ENCODE data around the gene ABHD16A. TPM values are rescaled to one million over a fixed set of nuclear protein-coding genes. Genes with fewer than 3 reads are reported as not detected.

The ABHD16A gene
- total RNA-seq (10 to 100 TPM; 28.4 to 37.0 (median 31.7) TPM), polyA plus RNA-seq (28.1 TPM)
- long read RNA-seq, donor 1, transcript ABHD16A-201 (20 exons, 2,103 nt) = major isoform, 95 of 127 reads
- long read RNA-seq, donor 1, partial matches to known transcripts = 18 of 127 reads
- long read RNA-seq, donor 1, other reads (novel, unspliced or antisense) = 14 of 127 reads
- long read RNA-seq, donor 2, transcript ABHD16A-201 (20 exons, 2,103 nt) = major isoform, 49 of 58 reads
- long read RNA-seq, donor 2, partial matches to known transcripts = 4 of 58 reads
- long read RNA-seq, donor 2, other reads (novel, unspliced or antisense) = 5 of 58 reads
- long read RNA-seq, donor 3, transcript ABHD16A-201 (20 exons, 2,103 nt) = major isoform, 298 of 346 reads
- long read RNA-seq, donor 3, partial matches to known transcripts = 6 of 346 reads
- long read RNA-seq, donor 3, other reads (novel, unspliced or antisense) = 41 of 346 reads
- long read RNA-seq, donor 4, transcript ABHD16A-201 (20 exons, 2,103 nt) = major isoform, 50 of 58 reads
- long read RNA-seq, donor 4, partial matches to known transcripts = 1 of 58 reads
- long read RNA-seq, donor 4, other reads (novel, unspliced or antisense) = 5 of 58 reads

- DNase-seq = peak; percentile 99 to 100 (median 100)
- ATAC-seq = peak; percentile 98
- intact Hi-C loops (cut with DNase I) = no loop called here
- H3K4me3 ChIP-seq (ENCODE audit: low read length) = peak within 1 kb of the TSS; percentile 84
- no peaks in the 10 kb centered on the region for H3K9me3 ChIP-seq (ENCODE audit: control insufficient read depth, low read length)
- peak within 1 kb of the TSS; percentile 98 for H3K27ac ChIP-seq (ENCODE audit: low read length)
- WGBS = 1% methylated on average over 54 of the region's 54 CpGs
- H3K4me1 ChIP-seq (ENCODE audit: control insufficient read depth, insufficient read depth, low read length) = peaks cover 7% of the 10 kb centered on the region
- no peaks in the 10 kb centered on the region for H3K27me3 ChIP-seq (ENCODE audit: control insufficient read depth, insufficient read depth)
Measured at GRCh38 chr6:31702819-31703716, at the start of gene ABHD16A. ABHD16A (minus strand) TSS chr6:31703324; CDS start chr6:31703281, 43 bp downstream.

GRCh38 chr6:31752739-31753319, 49.7 kb upstream of the ABHD16A start:
- Histone ChIP-seq H3K4me3 (ENCODE audit: low read length) (no peak overlapping the region), H3K4me1 (ENCODE audit: control insufficient read depth, insufficient read depth, low read length) (no peaks in the 10 kb centered on the region), H3K27me3 (ENCODE audit: control insufficient read depth, insufficient read depth) (no peaks in the 10 kb centered on the region), H3K27ac (ENCODE audit: low read length) (no peak overlapping the region), H3K9me3 (ENCODE audit: control insufficient read depth, low read length) (no peaks in the 10 kb centered on the region)
- DNase-seq (no peak), ATAC-seq (no peak)
- intact Hi-C loops (cut with DNase I) = no loop called here
- 72% methylated on average over 8 of the region's 8 CpGs for WGBS

- H3K4me1 ChIP-seq (ENCODE audit: control insufficient read depth, insufficient read depth, low read length) = no peaks in the 10 kb centered on the region
- H3K9me3 ChIP-seq (ENCODE audit: control insufficient read depth, low read length) = no peaks in the 10 kb centered on the region
- no peaks in the 10 kb centered on the region for H3K27me3 ChIP-seq (ENCODE audit: control insufficient read depth, insufficient read depth)
- no peak overlapping the region for H3K4me3 ChIP-seq (ENCODE audit: low read length)
- DNase-seq = no peak
- intact Hi-C loops (cut with DNase I) = no loop called here
- 84% methylated on average over 7 of the region's 7 CpGs for WGBS
- ATAC-seq = no peak
- no peak overlapping the region for H3K27ac ChIP-seq (ENCODE audit: low read length)
Measured at GRCh38 chr6:31750411-31751022, 47.4 kb upstream of the ABHD16A start.

- Histone ChIP-seq H3K4me1 (ENCODE audit: control insufficient read depth, insufficient read depth, low read length) (no peaks in the 10 kb centered on the region), H3K27me3 (ENCODE audit: control insufficient read depth, insufficient read depth) (no peaks in the 10 kb centered on the region), H3K27ac (ENCODE audit: low read length) (no peak overlapping the region), H3K4me3 (ENCODE audit: low read length) (no peak overlapping the region), H3K9me3 (ENCODE audit: control insufficient read depth, low read length) (no peaks in the 10 kb centered on the region)
- intact Hi-C loops (cut with DNase I) = no loop called here
- 90% methylated on average over 8 of the region's 8 CpGs for WGBS
- DNase-seq = no peak
- ATAC-seq = no peak
Measured at GRCh38 chr6:31749301-31750036, 46.3 kb upstream of the ABHD16A start.

- no peak for ATAC-seq
- intact Hi-C loops (cut with DNase I) = loop anchor here in 1 of 4 donors (5.0 kb wide), 1 partner anchor 48 kb away; no protein-coding TSS in a partner anchor
Measured at GRCh38 chr6:31744422-31744821, 41.3 kb upstream of the ABHD16A start.

DNA sequence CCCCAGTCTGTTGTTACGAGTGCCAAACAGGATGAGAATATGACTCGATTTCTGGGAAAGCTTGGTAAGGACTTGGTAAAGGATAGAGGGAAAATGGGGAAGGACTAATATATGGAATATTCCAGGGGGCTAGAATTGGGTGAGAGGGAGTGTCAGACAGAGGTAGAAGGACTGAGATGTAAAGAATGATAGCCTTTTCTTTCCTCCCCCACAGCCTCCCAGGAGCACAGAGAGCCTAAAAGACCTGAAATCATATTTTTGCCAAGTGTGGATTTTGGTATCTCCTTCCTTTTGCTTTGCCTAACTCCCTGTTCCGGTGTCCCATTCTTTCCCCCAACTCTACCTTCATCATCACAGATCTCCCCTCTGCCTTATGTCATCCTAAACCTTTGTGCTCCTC, 39.8 kb upstream of the ABHD16A start:
- H3K27me3 ChIP-seq (ENCODE audit: control insufficient read depth, insufficient read depth) = no peaks in the 10 kb centered on the region
- 84% methylated on average over 3 of the region's 3 CpGs for WGBS

More at GRCh38 chr6:31744422-31744821, 41.3 kb upstream of the ABHD16A start:
- H3K9me3 ChIP-seq (ENCODE audit: control insufficient read depth, low read length) = no peaks in the 10 kb centered on the region
- DNase-seq = no peak
- no peaks in the 10 kb centered on the region for H3K4me1 ChIP-seq (ENCODE audit: control insufficient read depth, insufficient read depth, low read length)
- 61% methylated on average over 1 of the region's 1 CpG for WGBS
- H3K27me3 ChIP-seq (ENCODE audit: control insufficient read depth, insufficient read depth) = no peaks in the 10 kb centered on the region
- no peak overlapping the region for H3K4me3 ChIP-seq (ENCODE audit: low read length)
- H3K27ac ChIP-seq (ENCODE audit: low read length) = no peak overlapping the region

DNA sequence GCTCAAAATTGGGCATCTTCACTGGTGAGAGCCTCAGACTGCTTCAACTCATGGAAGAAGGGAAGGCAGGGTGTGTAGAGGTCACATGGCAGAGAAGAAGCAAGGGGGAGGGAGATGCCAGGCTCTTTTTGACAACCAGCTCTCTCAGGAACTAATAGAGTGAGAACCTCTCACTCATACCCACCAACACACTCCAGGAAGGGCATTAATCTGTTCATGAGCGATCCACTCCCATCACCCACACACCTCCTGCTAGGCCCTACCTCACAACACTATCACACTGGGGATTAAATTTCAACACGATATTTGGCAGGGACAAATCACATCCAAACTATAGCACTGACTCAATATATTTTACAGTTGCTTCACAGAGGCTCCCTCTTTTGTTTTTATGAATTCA, 38.7 kb upstream of the ABHD16A start:
- ATAC-seq (no peak), DNase-seq (no peak)
- H3K27me3 ChIP-seq (ENCODE audit: control insufficient read depth, insufficient read depth) = no peaks in the 10 kb centered on the region
- intact Hi-C loops (cut with DNase I) = loop anchor here in 1 of 4 donors (5.0 kb wide), 1 partner anchor 50 kb away; no protein-coding TSS in a partner anchor
- H3K9me3 ChIP-seq (ENCODE audit: control insufficient read depth, low read length) = no peaks in the 10 kb centered on the region
- H3K4me1 ChIP-seq (ENCODE audit: control insufficient read depth, insufficient read depth, low read length) = peaks cover 1% of the 10 kb centered on the region
- no peak overlapping the region for H3K27ac ChIP-seq (ENCODE audit: low read length)
- 82% methylated on average over 2 of the region's 2 CpGs for WGBS
- no peak overlapping the region for H3K4me3 ChIP-seq (ENCODE audit: low read length)

More for the DNA sequence above, 39.8 kb upstream of the ABHD16A start:
- no peak for DNase-seq
- Histone ChIP-seq H3K4me3 (ENCODE audit: low read length) (no peak overlapping the region), H3K4me1 (ENCODE audit: control insufficient read depth, insufficient read depth, low read length) (no peaks in the 10 kb centered on the region), H3K27ac (ENCODE audit: low read length) (no peak overlapping the region), H3K9me3 (ENCODE audit: control insufficient read depth, low read length) (no peaks in the 10 kb centered on the region)
- intact Hi-C loops (cut with DNase I) = loop anchor here in 1 of 4 donors (5.0 kb wide), 1 partner anchor 49 kb away; no protein-coding TSS in a partner anchor
- no peak for ATAC-seq

- peak overlapping the region; percentile 46 for H3K27ac ChIP-seq (ENCODE audit: low read length)
- H3K4me1 ChIP-seq (ENCODE audit: control insufficient read depth, insufficient read depth, low read length) = peaks cover 3% of the 10 kb centered on the region
- H3K4me3 ChIP-seq (ENCODE audit: low read length) = peak overlapping the region; percentile 66
- 15% methylated on average over 29 of the region's 29 CpGs for WGBS
- H3K9me3 ChIP-seq (ENCODE audit: control insufficient read depth, low read length) = no peaks in the 10 kb centered on the region
- DNase-seq (peak in 2 of 3 donors; percentile 62 to 72), ATAC-seq (peak in 1 of 2 donors; percentile 1)
- no peaks in the 10 kb centered on the region for H3K27me3 ChIP-seq (ENCODE audit: control insufficient read depth, insufficient read depth)
- intact Hi-C loops (cut with DNase I) = loop anchor here in 1 of 4 donors (5.0 kb wide), 1 partner anchor 52 kb away; no protein-coding TSS in a partner anchor
Measured at GRCh38 chr6:31740397-31741223, 37.5 kb upstream of the ABHD16A start.
